Tibial nerve (tissue), 3 donors: ENCODE data around the gene METRNL.
"Not testable (repeated sequence)": the region's sequence is repeated elsewhere in the genome, so short reads cannot be mapped to it uniquely, and the experiment has no call there.

Experiments used
- POLR2A ChIP-seq, 2 donors: fragments of 450-650 bp; IDR thresholded peaks; one replicate each; pipeline ENCODE4 v1.6.1; 2017; ENCODE audit warnings: antibody characterized with exemption in 2 of 2, mild to moderate bottlenecking in 2 of 2, moderate library complexity in 2 of 2
- TF ChIP-seq, protein P1 (sequence below), 5 experiments: fragments of 200-600 bp in 3 of 5; fragments of 450-650 bp in 2 of 5; sonication (generic) in 3 of 5; IDR thresholded peaks; one replicate each; pipeline ENCODE4 v1.5.1; 2016 to 2019; ENCODE audit warnings: antibody characterized with exemption in 5 of 5, mild to moderate bottlenecking in 3 of 5, moderate library complexity in 2 of 5

DNA sequence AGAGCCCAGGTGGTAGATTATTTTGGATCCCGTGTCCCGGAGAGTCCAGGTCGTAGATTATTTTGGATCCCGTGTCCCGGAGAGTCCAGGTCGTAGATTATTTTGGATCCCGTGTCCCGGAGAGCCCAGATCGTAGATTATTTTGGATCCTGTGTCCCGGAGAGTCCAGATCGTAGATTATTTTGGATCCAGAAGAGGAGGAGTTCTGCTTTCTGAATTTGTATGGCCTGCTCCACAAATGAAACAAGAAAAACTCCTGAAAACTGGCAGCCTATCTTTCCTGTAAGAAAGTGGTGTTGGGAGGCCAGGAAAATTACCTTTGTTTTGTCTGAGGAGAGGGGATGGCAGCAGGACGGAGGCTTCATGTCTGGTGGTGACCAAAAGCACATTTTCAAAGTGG, 42.1 kb downstream of the METRNL start:
- TF ChIP-seq, protein P1, sequence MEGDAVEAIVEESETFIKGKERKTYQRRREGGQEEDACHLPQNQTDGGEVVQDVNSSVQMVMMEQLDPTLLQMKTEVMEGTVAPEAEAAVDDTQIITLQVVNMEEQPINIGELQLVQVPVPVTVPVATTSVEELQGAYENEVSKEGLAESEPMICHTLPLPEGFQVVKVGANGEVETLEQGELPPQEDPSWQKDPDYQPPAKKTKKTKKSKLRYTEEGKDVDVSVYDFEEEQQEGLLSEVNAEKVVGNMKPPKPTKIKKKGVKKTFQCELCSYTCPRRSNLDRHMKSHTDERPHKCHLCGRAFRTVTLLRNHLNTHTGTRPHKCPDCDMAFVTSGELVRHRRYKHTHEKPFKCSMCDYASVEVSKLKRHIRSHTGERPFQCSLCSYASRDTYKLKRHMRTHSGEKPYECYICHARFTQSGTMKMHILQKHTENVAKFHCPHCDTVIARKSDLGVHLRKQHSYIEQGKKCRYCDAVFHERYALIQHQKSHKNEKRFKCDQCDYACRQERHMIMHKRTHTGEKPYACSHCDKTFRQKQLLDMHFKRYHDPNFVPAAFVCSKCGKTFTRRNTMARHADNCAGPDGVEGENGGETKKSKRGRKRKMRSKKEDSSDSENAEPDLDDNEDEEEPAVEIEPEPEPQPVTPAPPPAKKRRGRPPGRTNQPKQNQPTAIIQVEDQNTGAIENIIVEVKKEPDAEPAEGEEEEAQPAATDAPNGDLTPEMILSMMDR (IDR thresholded peaks at IDR 0.05), result not testable (repeated sequence)
- TF ChIP-seq POLR2A (IDR thresholded peaks at IDR 0.05), result not testable (repeated sequence)
